Eye (tissue), 1 donor: ENCODE measurements around the gene NRL.
"Not testable (repeated sequence)": the region's sequence is repeated elsewhere in the genome, so short reads cannot be mapped to it uniquely, and the experiment has no call there.

ENCODE experiments used
- DNase-seq: peaks from one replicate; pipeline ENCODE4 v3.0.0-alpha.2; 2015

NRL gene

GRCh38 chr14:24051176-24051788 lies 63.5 kb downstream of the NRL start:
- no peak for DNase-seq

DNA sequence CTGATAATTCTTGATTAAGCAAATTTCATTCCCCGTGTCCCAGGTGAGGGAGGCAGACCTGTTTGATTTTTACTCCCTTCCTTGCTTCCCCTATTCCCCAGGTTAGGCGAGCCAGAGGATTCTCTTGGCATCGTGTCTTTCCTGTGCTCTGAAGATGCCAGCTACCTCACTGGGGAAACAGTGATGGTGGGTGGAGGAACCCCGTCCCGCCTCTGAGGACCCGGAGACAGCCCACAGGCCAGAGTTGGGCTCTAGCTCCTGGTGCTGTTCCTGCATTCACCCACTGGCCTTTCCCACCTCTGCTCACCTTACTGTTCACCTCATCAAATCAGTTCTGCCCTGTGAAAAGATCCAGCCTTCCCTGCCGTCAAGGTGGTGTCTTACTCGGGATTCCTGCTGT lies 64.0 kb downstream of the NRL start:
- DNase-seq = not testable (repeated sequence)

DNA sequence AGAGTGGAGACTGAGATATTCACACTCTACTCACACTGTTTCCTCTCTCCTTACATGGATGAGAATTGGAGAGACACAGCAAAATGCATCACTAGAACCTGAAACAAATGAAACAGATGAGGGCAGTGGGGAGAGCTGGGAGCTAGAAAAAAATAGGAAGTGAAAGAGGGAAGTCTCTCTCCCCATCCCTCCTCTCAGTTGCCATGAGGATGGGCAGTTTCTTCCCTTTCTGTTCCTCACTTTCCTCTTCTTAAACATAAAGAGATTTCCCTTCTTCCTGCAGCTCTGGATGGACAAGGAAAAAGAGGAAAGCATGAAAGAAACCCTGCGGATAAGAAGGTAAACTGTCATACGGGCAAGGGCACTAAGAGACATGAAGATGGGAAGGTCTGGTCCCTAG lies 65.7 kb downstream of the NRL start:
- DNase-seq = not testable (repeated sequence)

GRCh38 chr14:24042746-24043145 lies 72.0 kb downstream of the NRL start:
- no peak for DNase-seq

GRCh38 chr14:24040692-24041091 lies 74.1 kb downstream of the NRL start:
- DNase-seq = no peak

GRCh38 chr14:24038686-24039085 lies 76.1 kb downstream of the NRL start:
- DNase-seq = no peak

DNA sequence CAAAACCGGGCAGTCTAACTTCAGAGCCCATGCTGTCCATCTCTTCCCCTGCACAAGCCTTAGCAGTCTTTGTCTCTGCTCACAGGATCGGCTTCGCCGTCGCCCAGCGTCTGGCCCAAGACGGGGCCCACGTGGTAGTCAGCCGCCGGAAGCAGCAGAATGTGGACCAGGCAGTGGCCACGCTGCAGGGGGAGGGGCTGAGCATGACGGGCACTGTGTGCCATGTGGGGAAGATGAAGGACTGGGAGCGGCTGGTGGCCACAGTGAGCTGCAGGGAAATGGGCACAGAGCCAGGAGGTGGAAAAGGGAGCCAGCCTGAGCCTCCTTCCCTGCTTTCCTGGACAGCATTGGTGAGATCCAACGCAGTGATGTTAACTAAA lies 77.1 kb downstream of the NRL start:
- no peak for DNase-seq

DNA sequence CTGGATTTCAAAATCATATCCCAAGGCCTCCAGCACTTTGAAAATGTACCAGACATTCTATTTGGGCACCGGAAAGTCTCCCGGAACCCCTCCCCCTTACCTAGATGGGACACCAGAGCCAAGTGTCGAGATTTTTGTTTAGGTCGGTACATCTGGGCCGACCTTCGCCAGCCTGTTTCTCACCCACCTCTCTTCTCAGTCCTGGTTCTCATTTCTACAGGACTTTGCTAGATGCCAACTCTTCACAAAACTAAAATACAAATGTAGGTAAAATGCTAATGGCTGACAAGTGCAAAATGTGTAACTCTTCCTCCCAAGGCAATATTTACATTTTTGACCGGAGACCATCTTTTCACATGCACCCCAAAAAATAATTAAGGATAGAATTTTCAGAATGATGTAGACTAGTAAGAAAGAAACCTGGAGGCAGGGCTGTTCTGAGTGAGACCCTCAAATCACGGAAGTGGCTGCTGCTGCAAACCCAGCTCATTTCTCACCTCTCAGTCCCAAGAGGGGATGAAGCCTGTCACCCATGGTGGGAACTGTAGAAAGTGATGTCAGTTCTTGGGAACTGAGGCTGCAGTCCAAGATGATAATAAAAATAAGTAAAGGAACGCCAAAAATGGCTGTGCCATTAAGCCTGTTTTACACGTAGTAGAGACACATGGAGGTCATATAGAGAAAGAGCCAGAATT lies 77.6 kb downstream of the NRL start:
- not testable (repeated sequence) for DNase-seq

DNA sequence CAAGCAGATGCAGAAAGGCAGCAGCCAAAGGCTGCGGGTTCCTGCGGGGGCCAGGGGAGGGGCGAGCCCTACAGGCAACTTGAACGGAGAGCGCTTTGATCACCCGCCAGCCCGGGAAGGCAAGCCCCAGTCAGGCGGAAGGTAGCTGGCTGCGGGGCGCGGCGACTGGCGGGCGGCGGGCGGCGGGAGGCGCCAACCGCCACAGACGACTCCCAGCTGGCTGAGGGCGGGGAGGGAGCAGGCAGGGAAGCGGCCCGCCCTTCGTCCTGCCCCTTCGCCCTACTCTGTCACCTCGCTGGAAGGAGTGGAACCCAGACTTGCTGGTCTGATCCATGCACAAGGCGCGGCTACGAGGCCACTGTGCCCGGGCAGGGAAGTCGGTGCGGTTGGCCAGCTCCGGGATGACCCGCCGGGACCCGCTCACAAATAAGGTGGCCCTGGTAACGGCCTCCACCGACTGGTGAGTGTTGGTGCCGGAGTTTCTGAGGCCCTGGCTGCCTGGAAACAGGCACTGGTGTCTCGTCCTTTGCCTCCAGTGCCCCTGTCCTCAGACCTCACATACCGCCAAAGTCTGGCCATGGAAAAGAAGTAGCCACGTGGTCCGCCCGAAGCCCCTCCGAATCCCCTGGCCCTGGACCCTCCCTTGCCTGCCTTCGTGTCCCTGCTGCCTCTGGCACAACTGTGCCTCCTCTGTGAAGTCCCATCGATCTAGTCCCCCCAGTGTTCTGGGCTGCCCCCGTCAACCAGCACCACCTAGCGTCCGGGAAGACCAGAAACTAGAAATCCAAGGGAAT lies 78.4 kb downstream of the NRL start:
- peak; percentile 92 for DNase-seq

DNA sequence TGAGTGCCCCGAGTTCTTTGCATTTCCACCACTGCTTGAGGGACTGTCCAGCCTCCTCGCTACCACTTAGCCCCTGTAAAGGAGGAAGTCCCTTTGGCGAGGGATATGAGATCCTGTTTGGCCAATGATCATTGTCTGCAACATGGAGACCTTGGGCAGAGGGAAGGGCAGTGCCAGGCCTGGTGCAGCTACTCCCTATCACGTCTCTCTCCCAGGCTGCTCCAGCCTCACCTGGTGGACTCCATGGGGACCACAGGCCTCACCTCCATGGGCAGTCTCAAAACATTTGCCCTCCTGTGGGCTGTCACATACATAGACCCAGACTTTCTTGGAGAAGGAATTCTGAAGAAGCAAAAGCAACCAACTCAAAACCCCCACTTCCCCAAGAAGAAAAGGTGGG lies 79.0 kb downstream of the NRL start:
- DNase-seq = not testable (repeated sequence)

DNA sequence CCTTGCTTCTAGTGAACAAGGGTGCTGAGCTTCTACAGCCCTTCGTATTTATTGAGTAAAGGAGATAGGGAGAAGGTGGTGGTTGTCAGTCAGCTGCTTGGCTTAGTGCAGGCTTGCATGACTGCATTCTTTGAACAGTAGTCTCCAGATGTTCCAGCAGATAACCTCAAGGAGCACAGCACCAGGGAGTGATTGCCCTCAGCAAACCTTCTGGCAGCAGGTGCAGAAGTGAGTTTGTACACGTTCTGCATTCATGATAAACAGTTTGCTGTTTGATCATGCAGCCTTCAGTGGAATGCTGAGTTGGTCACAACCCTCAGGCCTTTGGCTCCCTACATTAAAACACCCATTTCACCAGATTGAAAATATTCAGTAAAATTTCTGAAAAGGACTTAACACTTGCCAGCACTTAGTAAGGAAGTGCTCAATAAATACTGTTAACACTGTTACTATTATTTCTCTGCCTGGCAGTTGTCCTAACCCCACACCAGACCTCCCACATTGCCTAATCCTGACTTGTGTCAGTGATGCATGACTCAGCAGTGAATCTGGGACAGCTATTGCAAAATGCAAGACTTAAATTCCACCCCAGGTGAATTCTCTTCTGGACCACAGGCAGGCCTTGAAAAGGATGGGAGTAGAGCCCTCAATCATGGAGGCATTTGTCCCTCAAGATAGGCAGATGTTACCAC lies 81.9 kb downstream of the NRL start:
- DNase-seq = no peak

- DNase-seq = not testable (repeated sequence)
These were observed 83.4 kb downstream of the NRL start for GRCh38 chr14:24031331-24031730.

DNA sequence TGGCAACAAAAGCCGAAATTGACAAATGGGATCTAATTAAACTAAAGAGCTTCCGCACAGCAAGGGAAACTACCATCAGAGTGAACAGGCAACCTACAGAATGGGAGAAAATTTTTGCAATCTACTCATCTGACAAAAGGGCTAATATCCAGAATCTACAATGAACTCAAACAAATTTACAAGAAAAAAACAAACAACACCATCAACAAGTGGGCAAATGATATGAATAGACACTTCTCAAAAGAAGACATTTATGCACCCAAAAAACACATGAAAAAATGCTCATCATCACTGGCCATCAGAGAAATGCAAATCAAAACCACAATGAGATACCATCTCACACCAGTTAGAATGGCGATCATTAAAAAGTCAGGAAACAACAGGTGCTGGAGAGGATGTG lies 85.1 kb downstream of the NRL start:
- not testable (repeated sequence) for DNase-seq
